HepG2 (cell line): ENCODE results near the gene PTGR2. TPM values are rescaled to one million over a fixed set of nuclear protein-coding genes. Genes with fewer than 3 reads are reported as not detected.
A peak's percentile ranks its signal among the peaks of the same experiment; 100 is the strongest.

ENCODE experiments used
- ARNTL ChIP-seq: sonication (generic); formaldehyde crosslinking; IDR thresholded peaks from 2 replicates; pipeline ENCODE4 v1.4.0; 2020; ENCODE audit warnings: mild to moderate bottlenecking, missing genetic modification reagents
- CCDC6 ChIP-seq: sonication (generic); formaldehyde crosslinking; IDR thresholded peaks from 2 replicates; pipeline ENCODE4 v1.8.1; 2022; ENCODE audit warnings: mild to moderate bottlenecking, missing genetic modification reagents, moderate library complexity
- E2F2 ChIP-seq: sonication (generic); formaldehyde crosslinking; IDR thresholded peaks from 2 replicates; pipeline ENCODE4 v1.4.0; 2020; ENCODE audit warnings: missing genetic modification reagents, borderline replicate concordance
- ESRRA ChIP-seq: sonication (generic); formaldehyde crosslinking; IDR thresholded peaks from 2 replicates; pipeline ENCODE4 v1.5.1; 2020; ENCODE audit warnings: mild to moderate bottlenecking, low read depth, missing genetic modification reagents
- HINFP ChIP-seq: sonication (generic); formaldehyde crosslinking; IDR thresholded peaks from 2 replicates; pipeline ENCODE4 v1.4.0; 2020; ENCODE audit warnings: low read depth, mild to moderate bottlenecking, missing genetic modification reagents
- KLF6 ChIP-seq: IDR thresholded peaks from 2 replicates; pipeline ENCODE4 v1.8.0; 2016; ENCODE audit warnings: missing biosample characterization, missing genetic modification reagents
- NCOA1 ChIP-seq: sonication (generic); formaldehyde crosslinking; IDR thresholded peaks from 2 replicates; pipeline ENCODE4 v1.9.0; 2021; ENCODE audit warnings: missing genetic modification reagents
- RARG ChIP-seq: sonication (generic); formaldehyde crosslinking; IDR thresholded peaks from 2 replicates; pipeline ENCODE4 v1.4.0; 2020; ENCODE audit warnings: low read depth, mild to moderate bottlenecking, missing genetic modification reagents
- SIX4 ChIP-seq: sonication (generic); formaldehyde crosslinking; IDR thresholded peaks from 2 replicates; pipeline ENCODE4 v1.4.0; 2020; ENCODE audit warnings: missing genetic modification reagents
- YEATS4 ChIP-seq: sonication (generic); formaldehyde crosslinking; IDR thresholded peaks from 2 replicates; pipeline ENCODE4 v1.4.0; 2020; ENCODE audit warnings: missing genetic modification reagents, borderline replicate concordance
- ZBTB3 ChIP-seq: sonication (generic); formaldehyde crosslinking; IDR thresholded peaks from 2 replicates; pipeline ENCODE4 v1.4.0; 2020; ENCODE audit warnings: low read depth, mild to moderate bottlenecking, moderate library complexity, missing genetic modification reagents, borderline replicate concordance
- ZBTB39 ChIP-seq: sonication (generic); formaldehyde crosslinking; IDR thresholded peaks from 2 replicates; pipeline ENCODE4 v1.5.0; 2020; ENCODE audit warnings: missing genetic modification reagents
- ZNF253 ChIP-seq: sonication (generic); formaldehyde crosslinking; IDR thresholded peaks from 2 replicates; pipeline ENCODE4 v1.8.0; 2022; ENCODE audit warnings: mild to moderate bottlenecking, missing genetic modification reagents, borderline replicate concordance
- ZNF530 ChIP-seq: sonication (generic); formaldehyde crosslinking; IDR thresholded peaks from 2 replicates; pipeline ENCODE4 v1.5.0; 2020; ENCODE audit warnings: low read depth, mild to moderate bottlenecking, missing genetic modification reagents
- ZNF546 ChIP-seq: sonication (generic); formaldehyde crosslinking; conservative IDR thresholded peaks from 2 replicates; pipeline ENCODE4 v1.8.1; 2023; ENCODE audit warnings: mild to moderate bottlenecking, missing genetic modification reagents
- ZNF556 ChIP-seq: sonication (generic); formaldehyde crosslinking; IDR thresholded peaks from 2 replicates; pipeline ENCODE4 v1.4.0; 2020; ENCODE audit warnings: mild to moderate bottlenecking, missing genetic modification reagents, borderline replicate concordance
- ZNF589 ChIP-seq: sonication (generic); formaldehyde crosslinking; conservative IDR thresholded peaks from 2 replicates; pipeline ENCODE4 v1.8.0; 2022; ENCODE audit warnings: mild to moderate bottlenecking, moderate library complexity, missing genetic modification reagents
- ZNF660 ChIP-seq: sonication (generic); formaldehyde crosslinking; IDR thresholded peaks from 2 replicates; pipeline ENCODE4 v1.5.1; 2020; ENCODE audit warnings: mild to moderate bottlenecking, low read depth, missing genetic modification reagents, borderline replicate concordance
- ZNF709 ChIP-seq: sonication (generic); formaldehyde crosslinking; IDR thresholded peaks from 2 replicates; pipeline ENCODE4 v1.5.0; 2020; ENCODE audit warnings: mild to moderate bottlenecking, missing genetic modification reagents
- polyA plus RNA-seq, 8 experiments: library from polyadenylated mRNA; depleted of rRNA in 3 of 8; stranded (reverse) in 7 of 8; unstranded in 1 of 8; fragments of >200 nt; fragmentation: Illumina TruSeq in 4 of 8; extraction: Trizol in 4 of 8; gene quantifications; 2 replicates each; pipeline versions ENCODE4 v1.2.1 to v1.2.3, GENCODE V29; 2011 to 2016; ENCODE audit warnings: low read depth in 4 of 8, missing spikeins in 1 of 8, mixed read lengths in 1 of 8; ENCODE audit not compliant: insufficient read depth in 1 of 8
- total RNA-seq, 5 experiments: library from RNA; depleted of rRNA; stranded (reverse); fragments of >200 nt; fragmentation: Illumina TruSeq; extraction: Trizol; gene quantifications; 2 replicates each; pipeline ENCODE4 v1.2.3, GENCODE V29; 2016; ENCODE audit warnings: low read depth in 1 of 5

Gene PTGR2
- total and polyA plus RNA-seq, 2 of the 13 experiments (the other 11 are each of a cell fraction or from before 2014, with no cell fraction given): 3.0 to 4.3 TPM

- TF ChIP-seq NCOA1 (0 out of 2 replicates have a peak, but pooled peaks have one; percentile 77), ZNF530 (CRISPR knock-in tag) (no peak), ZNF660 (no peak), ZNF556 (CRISPR knock-in tag) (peak; percentile 20; the same call in 1 of the 2 replicates), HINFP (no peak), ZBTB39 (CRISPR knock-in tag) (no peak), ZNF589 (no peak), ZNF546 (CRISPR knock-in tag) (no peak), ZBTB3 (CRISPR knock-in tag) (no peak), RARG (CRISPR knock-in tag) (no peak), ESRRA (CRISPR knock-in tag) (no peak; the same call in 1 of the 2 replicates), SIX4 (CRISPR knock-in tag) (0 out of 2 replicates have a peak, but pooled peaks have one; percentile 14), E2F2 (CRISPR knock-in tag) (no peak), ZNF253 (no peak), CCDC6 (CRISPR knock-in tag) (peak; percentile 50; the same call in 1 of the 2 replicates), ZNF709 (peak; percentile 75; the same call in 1 of the 2 replicates), YEATS4 (CRISPR knock-in tag) (peak; percentile 74), KLF6 (peak; percentile 29; the same call in 1 of the 2 replicates), ARNTL (0 out of 2 replicates have a peak, but pooled peaks have one; percentile 22)
Observed at GRCh38 chr14:73851567-73852382, at the start of gene PTGR2 (continued).
